Activated naive CD8-positive, alpha-beta T cell treated with anti-CD3 and anti-CD28 coated beads, Interleukin-2, amount 50 U/mL, for 24 hours (primary cell): ENCODE measurements around the gene RTCA.
"Not testable (repeated sequence)": the region's sequence is repeated elsewhere in the genome, so short reads cannot be mapped to it uniquely, and the experiment has no call there.

Experiments
- ATAC-seq: fragments of 150-1000 bp; cut with Tn5 transposase; one replicate; pipeline ENCODE4 v1.10.0; 2021
- DNase-seq: peaks from one replicate; pipeline ENCODE4 v3.0.0; 2021
- H3K27ac Mint-ChIP-seq: one replicate; pipeline ENCODE4 v1.8.0; 2021; ENCODE audit warnings: mild to moderate bottlenecking, mixed read lengths
- H3K27me3 Mint-ChIP-seq: one replicate; pipeline ENCODE4 v1.8.0; 2021; ENCODE audit warnings: mixed read lengths
- H3K36me3 Mint-ChIP-seq: one replicate; pipeline ENCODE4 v1.8.0; 2021; ENCODE audit warnings: low read depth, mixed read lengths
- H3K4me1 Mint-ChIP-seq: one replicate; pipeline ENCODE4 v1.8.0; 2021; ENCODE audit warnings: mixed read lengths
- H3K4me3 Mint-ChIP-seq: one replicate; pipeline ENCODE4 v1.8.0; 2021; ENCODE audit warnings: mild to moderate bottlenecking, moderate library complexity, mixed read lengths
- H3K9me3 Mint-ChIP-seq: one replicate; pipeline ENCODE4 v1.8.0; 2021; ENCODE audit warnings: mixed read lengths

Gene RTCA

DNA sequence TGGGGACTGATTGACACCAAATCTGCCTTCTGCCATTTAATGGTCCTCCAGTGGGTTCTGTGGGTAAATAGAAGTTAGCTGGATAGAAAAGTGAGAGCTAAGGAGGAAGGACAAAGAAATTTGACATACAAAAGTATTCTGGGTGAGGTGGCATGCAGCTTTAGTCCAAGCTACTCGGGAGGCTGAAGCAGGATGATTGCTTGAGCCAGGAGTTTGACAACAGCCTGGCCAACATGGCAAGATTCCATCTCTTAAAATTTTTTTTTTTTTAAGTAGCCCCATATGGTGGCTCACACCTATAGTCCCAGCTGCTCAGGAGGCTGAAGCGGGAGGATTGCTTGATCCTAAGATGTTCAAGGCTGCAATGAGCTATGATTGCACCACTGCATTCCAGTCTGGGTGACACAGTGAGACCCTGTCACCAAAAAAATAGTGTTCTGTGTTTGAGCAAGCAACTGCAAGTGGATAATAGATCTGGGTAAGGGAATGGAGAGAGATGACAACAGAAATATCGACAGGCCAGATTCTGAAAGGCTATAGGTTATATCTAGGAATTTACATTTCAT, 13.4 kb downstream of the RTCA start:
- no peak overlapping the region for H3K4me3 Mint-ChIP-seq

DNA sequence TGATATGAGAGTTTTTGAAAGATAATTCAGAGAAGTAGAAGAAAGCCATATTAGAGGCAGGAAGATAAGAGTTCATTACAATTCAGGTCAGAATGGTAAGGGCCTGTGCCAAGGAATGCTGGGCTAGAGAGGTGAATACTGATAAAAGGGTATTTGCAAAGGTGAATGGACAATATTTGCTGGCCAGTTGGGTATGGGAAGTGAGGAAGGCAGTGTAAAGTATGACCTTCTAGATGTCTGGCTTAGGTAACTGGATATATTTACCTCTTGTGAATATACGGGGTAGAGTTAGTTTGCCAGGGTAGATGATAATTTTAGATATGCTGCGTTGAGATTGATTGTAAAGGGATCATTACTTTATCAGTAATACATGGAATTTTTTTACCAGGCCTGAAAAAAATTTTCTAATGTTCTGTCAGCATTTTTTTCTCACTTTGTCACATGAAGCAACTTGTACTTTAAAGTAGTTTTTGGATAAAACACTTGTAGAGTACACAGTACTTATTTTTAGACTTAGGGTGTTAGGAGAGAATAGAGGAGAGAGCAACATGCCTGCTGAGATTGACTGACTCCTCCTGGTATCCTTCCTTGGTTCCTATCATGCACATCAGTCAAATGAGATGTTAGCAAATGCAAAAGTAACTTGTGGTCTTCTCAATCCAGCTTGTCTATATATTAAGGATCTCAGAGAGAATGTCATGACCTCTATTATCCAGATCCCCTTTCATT, 14.1 kb downstream of the RTCA start:
- no peak for ATAC-seq

More for the DNA sequence above, 13.4 kb downstream of the RTCA start:
- Mint-ChIP-seq H3K9me3 (no peaks in the 10 kb centered on the region), H3K27me3 (no peaks in the 10 kb centered on the region), H3K27ac (peak overlapping the region; percentile 7), H3K36me3 (peaks cover 50% of the 10 kb centered on the region), H3K4me1 (peaks cover 4% of the 10 kb centered on the region)
- ATAC-seq (no peak), DNase-seq (no peak)

DNA sequence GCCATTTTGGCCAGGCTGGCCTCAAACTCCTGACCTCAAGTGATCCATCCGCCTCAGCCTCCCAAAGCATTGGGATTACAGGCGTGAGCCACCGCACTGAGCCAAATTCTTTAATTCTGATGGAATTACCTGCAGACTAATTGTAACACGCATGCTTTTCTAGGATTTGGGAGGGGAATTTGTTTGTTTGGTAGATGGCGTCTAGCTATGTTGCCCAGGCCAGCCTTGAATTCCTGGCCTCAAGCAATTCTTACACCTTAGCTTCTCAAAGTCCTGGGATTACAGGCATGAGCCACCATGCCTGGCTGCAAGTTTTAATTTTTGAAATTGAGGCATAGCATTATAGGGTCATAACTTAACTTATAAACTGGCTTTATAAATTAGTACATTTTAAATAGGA, 18.6 kb downstream of the RTCA start:
- H3K4me3 Mint-ChIP-seq = no peak overlapping the region
- H3K36me3 Mint-ChIP-seq = peaks cover 34% of the 10 kb centered on the region
- H3K4me1 Mint-ChIP-seq = peaks cover 8% of the 10 kb centered on the region
- no peak for DNase-seq
- ATAC-seq = no peak
- no peak overlapping the region for H3K27ac Mint-ChIP-seq
- H3K9me3 Mint-ChIP-seq = no peaks in the 10 kb centered on the region
- no peaks in the 10 kb centered on the region for H3K27me3 Mint-ChIP-seq

More for the DNA sequence above, 14.1 kb downstream of the RTCA start:
- Mint-ChIP-seq H3K27me3 (no peaks in the 10 kb centered on the region), H3K27ac (peak overlapping the region; percentile 7), H3K9me3 (no peaks in the 10 kb centered on the region), H3K4me1 (peaks cover 4% of the 10 kb centered on the region), H3K36me3 (peaks cover 49% of the 10 kb centered on the region), H3K4me3 (no peak overlapping the region)
- DNase-seq = no peak

DNA sequence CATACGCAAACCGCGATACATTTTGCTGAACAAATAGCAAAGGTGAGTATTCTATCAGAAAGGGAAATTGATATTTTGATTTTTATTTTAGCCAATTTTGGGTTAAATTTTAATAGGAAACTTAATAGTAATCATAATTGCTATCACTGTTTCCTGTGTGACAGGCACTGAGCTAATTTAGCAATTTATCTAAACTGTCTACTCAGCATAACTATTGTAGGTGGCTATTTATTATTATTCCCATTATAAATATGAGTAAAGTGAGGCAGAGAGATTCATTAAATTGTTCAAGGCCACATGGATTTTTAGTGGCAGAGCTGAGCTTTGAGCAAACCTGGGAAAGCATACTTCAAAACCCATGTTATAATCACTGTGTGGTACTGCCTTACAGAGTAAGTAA, 21.1 kb downstream of the RTCA start:
- Mint-ChIP-seq H3K36me3 (peaks cover 24% of the 10 kb centered on the region), H3K4me1 (peaks cover 6% of the 10 kb centered on the region), H3K9me3 (no peaks in the 10 kb centered on the region), H3K27me3 (no peaks in the 10 kb centered on the region), H3K27ac (no peak overlapping the region), H3K4me3 (no peak overlapping the region)
- no peak for DNase-seq
- no peak for ATAC-seq

DNA sequence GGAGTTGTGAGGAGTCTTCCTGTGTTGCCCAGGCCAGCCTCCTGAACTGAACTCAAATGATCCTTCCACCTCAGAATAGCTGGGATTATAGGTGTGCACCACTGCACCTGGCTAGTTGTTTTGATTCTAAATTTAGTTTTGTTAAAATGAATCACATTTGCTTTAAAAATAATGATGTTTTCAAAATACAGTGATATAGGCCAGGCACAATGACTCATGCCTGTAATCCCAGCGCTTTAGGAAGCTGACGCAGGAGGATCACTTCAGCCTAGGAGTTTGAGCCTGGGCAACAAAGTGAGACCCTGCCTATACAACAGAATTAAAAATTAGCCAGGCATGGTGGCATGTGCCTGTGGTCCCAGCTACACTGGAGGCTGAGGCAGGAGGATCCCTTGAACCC, 24.3 kb downstream of the RTCA start:
- Mint-ChIP-seq H3K27ac (no peak overlapping the region), H3K9me3 (no peaks in the 10 kb centered on the region), H3K27me3 (no peaks in the 10 kb centered on the region), H3K4me1 (peaks cover 7% of the 10 kb centered on the region), H3K36me3 (peaks cover 27% of the 10 kb centered on the region), H3K4me3 (no peak overlapping the region)
- no peak for ATAC-seq
- no peak for DNase-seq

DNA sequence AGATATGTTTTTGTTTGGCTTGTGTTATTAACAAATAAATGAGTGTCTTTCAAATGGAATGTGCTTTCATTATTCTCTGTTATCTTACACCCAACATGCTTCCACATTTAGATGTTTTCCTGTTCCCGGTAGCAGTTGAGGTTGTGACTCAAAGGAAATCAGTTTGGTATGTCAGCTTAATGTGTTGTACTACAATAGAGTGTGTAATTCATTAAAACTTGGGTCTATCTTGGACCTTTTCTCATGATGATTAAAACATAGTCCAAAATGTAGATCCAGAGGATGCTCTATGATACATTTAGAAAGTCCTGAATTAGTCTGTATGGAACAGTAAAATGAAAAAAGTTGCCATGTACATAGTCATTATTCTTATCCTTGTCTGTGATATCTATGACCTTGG, 26.7 kb downstream of the RTCA start:
- DNase-seq (no peak), ATAC-seq (no peak)
- H3K27ac Mint-ChIP-seq = no peak overlapping the region
- H3K4me1 Mint-ChIP-seq = peaks cover 4% of the 10 kb centered on the region
- no peaks in the 10 kb centered on the region for H3K27me3 Mint-ChIP-seq
- H3K4me3 Mint-ChIP-seq = no peak overlapping the region
- H3K9me3 Mint-ChIP-seq = no peaks in the 10 kb centered on the region
- H3K36me3 Mint-ChIP-seq = peaks cover 19% of the 10 kb centered on the region

DNA sequence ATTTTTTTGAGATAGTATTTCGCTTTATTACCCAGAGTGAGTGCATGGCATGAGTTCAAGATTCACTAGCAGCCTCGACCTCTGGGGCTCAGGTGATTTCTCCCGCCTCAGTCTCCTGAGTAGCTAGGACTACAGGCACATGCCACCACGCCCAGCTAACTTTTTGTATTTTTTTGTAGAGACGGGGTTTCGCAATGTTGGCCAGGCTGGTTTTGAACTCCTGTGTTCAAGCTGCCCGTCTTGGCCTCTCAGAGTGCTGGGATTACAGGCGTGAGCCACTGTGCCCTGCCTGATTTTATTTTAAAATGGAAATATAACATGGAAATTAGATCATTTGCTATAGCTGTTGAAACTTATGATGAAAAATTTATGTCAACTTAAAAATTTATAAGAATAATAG, 30.1 kb downstream of the RTCA start:
- DNase-seq = no peak

DNA sequence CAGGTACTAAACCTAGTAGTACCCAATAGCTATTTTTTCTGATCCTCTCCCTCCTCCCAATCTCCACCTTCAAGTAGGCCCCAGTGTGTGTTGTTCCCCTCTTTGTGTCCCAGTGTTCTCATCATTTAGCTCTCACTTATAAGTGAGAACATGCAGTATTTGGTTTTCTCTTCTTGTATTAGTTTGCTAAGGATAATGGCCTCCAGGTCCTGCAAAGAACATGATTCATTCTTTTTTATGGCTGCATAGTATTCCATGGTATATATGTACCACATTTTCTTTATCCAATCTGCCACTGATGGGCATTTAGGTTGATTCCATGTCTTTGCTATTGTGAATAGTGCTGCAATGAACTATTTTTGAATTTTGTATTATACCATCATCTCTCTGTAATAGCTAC, 31.0 kb downstream of the RTCA start:
- H3K27me3 Mint-ChIP-seq, H3K4me3 Mint-ChIP-seq, H3K9me3 Mint-ChIP-seq, DNase-seq, H3K4me1 Mint-ChIP-seq, ATAC-seq, H3K27ac Mint-ChIP-seq: not testable (repeated sequence)
- H3K36me3 Mint-ChIP-seq = peaks cover 16% of the 10 kb centered on the region

More for the DNA sequence above, 30.1 kb downstream of the RTCA start:
- Mint-ChIP-seq H3K9me3 (no peaks in the 10 kb centered on the region), H3K27ac (no peak overlapping the region), H3K36me3 (peaks cover 18% of the 10 kb centered on the region), H3K4me3 (no peak overlapping the region), H3K27me3 (no peaks in the 10 kb centered on the region), H3K4me1 (peaks cover 4% of the 10 kb centered on the region)
- ATAC-seq = no peak

DNA sequence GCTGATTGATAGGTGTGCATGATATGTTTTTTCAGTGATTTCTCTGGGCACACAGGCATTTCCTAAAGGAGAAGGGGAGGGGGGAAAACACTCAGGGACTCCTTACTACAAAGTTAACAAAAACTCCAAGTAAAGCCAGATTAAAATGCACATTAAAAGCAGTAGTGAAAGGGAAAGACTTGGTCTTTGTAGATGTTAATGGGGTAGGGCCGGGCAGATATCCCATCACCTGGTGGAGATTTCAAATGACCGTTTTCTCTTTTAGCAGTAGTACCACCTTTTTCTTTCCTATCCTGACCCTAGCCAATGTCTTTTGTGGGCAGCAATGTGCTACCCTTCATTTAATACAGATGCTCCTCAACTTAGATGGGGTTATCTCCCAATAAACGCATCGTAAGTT, 32.5 kb downstream of the RTCA start:
- Mint-ChIP-seq H3K4me3 (no peak overlapping the region), H3K36me3 (peaks cover 4% of the 10 kb centered on the region), H3K27me3 (no peaks in the 10 kb centered on the region), H3K9me3 (no peaks in the 10 kb centered on the region), H3K4me1 (peaks cover 2% of the 10 kb centered on the region), H3K27ac (no peak overlapping the region)
- DNase-seq (no peak), ATAC-seq (no peak)

DNA sequence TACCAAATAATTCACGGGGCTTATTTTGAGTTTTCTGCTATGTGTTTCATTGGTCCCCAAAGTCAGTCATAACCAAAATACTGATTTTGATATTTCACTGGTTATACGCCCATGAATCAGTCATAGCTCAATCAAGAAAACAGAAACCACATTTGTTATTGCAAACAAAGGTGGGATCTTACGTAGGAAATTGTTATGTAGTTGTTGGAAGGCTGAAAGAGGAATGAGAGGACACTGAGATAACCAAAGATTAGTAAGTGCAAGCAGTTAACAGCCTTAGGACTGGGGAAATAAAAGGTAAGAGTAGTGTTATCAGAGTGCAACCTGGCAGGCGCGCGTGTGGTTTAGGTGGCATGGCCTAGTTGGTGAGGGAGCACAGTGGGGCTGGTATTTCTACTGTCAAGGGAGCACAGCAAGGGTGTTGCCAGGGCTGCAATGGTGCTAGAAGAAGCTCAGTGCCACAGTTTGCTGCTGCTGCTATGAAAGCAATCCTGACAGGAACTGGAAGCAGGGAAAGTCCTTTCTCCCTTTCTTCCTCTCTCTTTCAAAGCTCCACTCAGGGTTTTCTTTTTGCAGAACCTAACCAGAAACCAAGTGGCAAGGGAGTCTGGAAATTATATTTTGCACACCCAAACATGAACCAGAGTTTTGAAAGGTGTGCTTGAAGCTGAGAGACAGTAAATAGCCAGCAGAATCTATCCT, 33.7 kb downstream of the RTCA start:
- DNase-seq = no peak
- Mint-ChIP-seq H3K4me3 (no peak overlapping the region), H3K27ac (no peak overlapping the region)

DNA sequence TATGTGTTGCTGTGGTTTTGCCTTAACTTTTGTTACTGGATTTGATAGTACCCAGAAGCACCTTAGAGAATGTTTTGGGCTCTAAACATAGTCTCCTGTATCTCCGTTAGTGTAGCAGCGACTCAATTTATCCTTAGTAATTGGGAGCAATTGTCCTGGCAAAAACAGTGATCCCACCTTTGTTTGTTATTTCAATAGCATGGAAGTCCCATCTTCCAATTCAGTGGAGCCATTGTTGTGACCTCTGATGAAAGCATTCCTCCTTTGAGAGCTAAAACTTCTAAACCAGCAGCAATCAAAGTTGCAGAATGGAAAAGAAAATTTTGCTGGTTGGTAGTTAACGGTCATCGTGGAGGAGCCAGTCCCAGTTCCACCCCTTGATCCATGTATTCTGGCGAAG, 34.7 kb downstream of the RTCA start:
- Mint-ChIP-seq H3K9me3 (no peaks in the 10 kb centered on the region), H3K4me1 (peaks cover 2% of the 10 kb centered on the region), H3K27me3 (no peaks in the 10 kb centered on the region), H3K4me3 (no peak overlapping the region), H3K27ac (no peak overlapping the region), H3K36me3 (peaks cover 4% of the 10 kb centered on the region)
- DNase-seq (no peak), ATAC-seq (no peak)

More for the DNA sequence above, 33.7 kb downstream of the RTCA start:
- peak; percentile 52 for ATAC-seq
- H3K9me3 Mint-ChIP-seq = no peaks in the 10 kb centered on the region
- peaks cover 4% of the 10 kb centered on the region for H3K36me3 Mint-ChIP-seq
- peaks cover 2% of the 10 kb centered on the region for H3K4me1 Mint-ChIP-seq
- no peaks in the 10 kb centered on the region for H3K27me3 Mint-ChIP-seq

DNA sequence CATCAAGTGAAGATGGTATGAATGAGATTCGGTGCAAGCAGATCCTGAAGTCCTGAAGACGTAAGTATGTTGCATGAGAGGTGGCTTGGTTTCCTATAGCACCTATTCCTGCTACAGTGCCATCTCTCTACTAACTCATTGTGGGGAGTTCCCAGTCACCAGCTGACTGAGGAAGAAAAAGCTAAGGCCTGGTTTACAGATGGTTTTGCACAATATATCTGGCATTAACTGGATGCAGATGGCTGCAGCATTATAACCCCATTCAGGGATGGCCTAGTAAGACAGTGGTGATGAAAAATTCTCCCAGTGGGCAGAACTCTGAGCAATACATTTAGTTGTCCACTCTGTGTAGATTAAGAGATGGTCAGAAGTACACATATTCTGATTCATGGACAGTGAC, 36.7 kb downstream of the RTCA start:
- Mint-ChIP-seq H3K4me1 (peaks cover 4% of the 10 kb centered on the region), H3K27ac (no peak overlapping the region), H3K27me3 (no peaks in the 10 kb centered on the region), H3K36me3 (no peaks in the 10 kb centered on the region), H3K9me3 (no peaks in the 10 kb centered on the region), H3K4me3 (no peak overlapping the region)
- no peak for DNase-seq
- ATAC-seq = no peak

DNA sequence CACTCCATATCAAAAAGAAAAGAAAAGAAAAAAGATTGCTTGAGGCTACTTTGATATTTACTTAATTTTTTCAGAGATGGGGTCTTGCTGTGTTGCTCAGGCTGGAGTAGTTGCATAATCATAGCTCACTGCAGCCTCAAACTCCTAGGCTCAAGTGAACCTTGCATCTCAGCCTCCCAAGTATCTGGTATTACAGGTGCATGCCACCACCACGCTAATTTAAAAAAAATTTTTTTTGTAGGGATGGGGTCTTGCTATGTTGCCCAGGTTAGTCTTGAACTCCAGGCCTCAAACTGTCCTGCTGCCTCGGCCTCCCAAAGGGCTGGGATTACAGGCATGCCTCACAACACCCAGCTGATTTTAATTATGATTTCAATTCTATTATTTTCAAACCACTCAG, 38.2 kb downstream of the RTCA start:
- no peak for ATAC-seq
- no peak overlapping the region for H3K27ac Mint-ChIP-seq

DNA sequence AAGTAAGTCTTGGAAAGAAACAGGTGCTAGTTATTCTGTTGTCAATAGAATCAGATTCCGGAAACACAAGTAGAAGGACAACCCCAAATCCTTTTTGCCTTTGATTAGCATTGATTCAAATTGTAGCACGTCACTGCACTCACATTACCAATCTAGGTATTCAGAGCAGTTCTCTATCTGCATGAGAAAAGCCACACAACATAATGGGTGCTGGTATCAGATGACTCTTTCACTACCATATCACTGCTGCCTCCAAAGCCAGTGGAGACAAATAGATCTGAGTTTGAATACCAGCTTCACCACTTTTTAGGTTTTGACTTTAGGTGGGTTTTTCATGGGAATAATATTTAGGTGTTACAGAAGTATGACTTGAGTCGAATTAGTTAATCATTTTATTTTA, 38.9 kb downstream of the RTCA start:
- no peak for ATAC-seq
- peaks cover 1% of the 10 kb centered on the region for H3K9me3 Mint-ChIP-seq
- no peak overlapping the region for H3K4me3 Mint-ChIP-seq
- DNase-seq = no peak
- no peak overlapping the region for H3K27ac Mint-ChIP-seq
- no peaks in the 10 kb centered on the region for H3K27me3 Mint-ChIP-seq
- peaks cover 2% of the 10 kb centered on the region for H3K4me1 Mint-ChIP-seq
- no peaks in the 10 kb centered on the region for H3K36me3 Mint-ChIP-seq

More for the DNA sequence above, 38.2 kb downstream of the RTCA start:
- Mint-ChIP-seq H3K4me1 (peaks cover 4% of the 10 kb centered on the region), H3K27me3 (no peaks in the 10 kb centered on the region), H3K4me3 (no peak overlapping the region), H3K9me3 (no peaks in the 10 kb centered on the region), H3K36me3 (no peaks in the 10 kb centered on the region)
- no peak for DNase-seq

DNA sequence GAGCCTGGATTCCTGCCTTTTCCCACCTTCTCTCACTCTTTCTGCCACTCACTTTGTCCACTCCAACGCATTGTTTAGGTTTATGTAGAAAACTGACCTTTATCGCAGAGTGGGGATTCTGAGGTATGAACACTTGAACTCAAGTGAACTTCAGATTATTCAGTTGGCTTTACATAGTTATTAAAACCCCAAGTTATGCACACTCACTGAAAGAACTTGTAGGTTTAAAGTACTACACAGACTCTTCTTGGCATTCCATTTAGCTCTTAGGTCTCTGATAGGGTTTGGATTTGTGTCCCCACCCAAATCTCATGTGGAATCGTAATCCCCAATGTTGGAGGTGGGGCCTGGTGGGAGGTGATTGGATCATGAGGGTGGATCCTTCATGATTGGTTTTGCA, 39.9 kb downstream of the RTCA start:
- DNase-seq (no peak), ATAC-seq (no peak)
- peaks cover 2% of the 10 kb centered on the region for H3K4me1 Mint-ChIP-seq
- H3K4me3 Mint-ChIP-seq = no peak overlapping the region
- H3K9me3 Mint-ChIP-seq = peaks cover 5% of the 10 kb centered on the region
- no peaks in the 10 kb centered on the region for H3K36me3 Mint-ChIP-seq
- H3K27me3 Mint-ChIP-seq = no peaks in the 10 kb centered on the region
- no peak overlapping the region for H3K27ac Mint-ChIP-seq
